ENCODE results near the gene WNT9B.

- TF ChIP-seq, protein P1, sequence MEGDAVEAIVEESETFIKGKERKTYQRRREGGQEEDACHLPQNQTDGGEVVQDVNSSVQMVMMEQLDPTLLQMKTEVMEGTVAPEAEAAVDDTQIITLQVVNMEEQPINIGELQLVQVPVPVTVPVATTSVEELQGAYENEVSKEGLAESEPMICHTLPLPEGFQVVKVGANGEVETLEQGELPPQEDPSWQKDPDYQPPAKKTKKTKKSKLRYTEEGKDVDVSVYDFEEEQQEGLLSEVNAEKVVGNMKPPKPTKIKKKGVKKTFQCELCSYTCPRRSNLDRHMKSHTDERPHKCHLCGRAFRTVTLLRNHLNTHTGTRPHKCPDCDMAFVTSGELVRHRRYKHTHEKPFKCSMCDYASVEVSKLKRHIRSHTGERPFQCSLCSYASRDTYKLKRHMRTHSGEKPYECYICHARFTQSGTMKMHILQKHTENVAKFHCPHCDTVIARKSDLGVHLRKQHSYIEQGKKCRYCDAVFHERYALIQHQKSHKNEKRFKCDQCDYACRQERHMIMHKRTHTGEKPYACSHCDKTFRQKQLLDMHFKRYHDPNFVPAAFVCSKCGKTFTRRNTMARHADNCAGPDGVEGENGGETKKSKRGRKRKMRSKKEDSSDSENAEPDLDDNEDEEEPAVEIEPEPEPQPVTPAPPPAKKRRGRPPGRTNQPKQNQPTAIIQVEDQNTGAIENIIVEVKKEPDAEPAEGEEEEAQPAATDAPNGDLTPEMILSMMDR (conservative IDR thresholded peaks at IDR 0.05; ENCODE audit: low read depth, low read length): no peak
- no peak for TF ChIP-seq EZH2 (IDR thresholded peaks at IDR 0.05; ENCODE audit: borderline replicate concordance, low read depth, low read length, poor library complexity, severe bottlenecking)
These were observed 47.0 kb downstream of the WNT9B start for GRCh38 chr17:46898364-46898763.

Data from A673 (cell line).